NAMALWA (cell line): ENCODE data around the gene UNC45B.
"Not testable (repeated sequence)": the region's sequence is repeated elsewhere in the genome, so short reads cannot be mapped to it uniquely, and the experiment has no call there.

ENCODE experiments used
- DNase-seq: peaks from one replicate; pipeline ENCODE4 v3.0.0-alpha.2; 2015; ENCODE audit warnings: low spot score

UNC45B gene

GRCh38 chr17:35222452-35222851, 74.8 kb downstream of the UNC45B start:
- no peak for DNase-seq

DNA sequence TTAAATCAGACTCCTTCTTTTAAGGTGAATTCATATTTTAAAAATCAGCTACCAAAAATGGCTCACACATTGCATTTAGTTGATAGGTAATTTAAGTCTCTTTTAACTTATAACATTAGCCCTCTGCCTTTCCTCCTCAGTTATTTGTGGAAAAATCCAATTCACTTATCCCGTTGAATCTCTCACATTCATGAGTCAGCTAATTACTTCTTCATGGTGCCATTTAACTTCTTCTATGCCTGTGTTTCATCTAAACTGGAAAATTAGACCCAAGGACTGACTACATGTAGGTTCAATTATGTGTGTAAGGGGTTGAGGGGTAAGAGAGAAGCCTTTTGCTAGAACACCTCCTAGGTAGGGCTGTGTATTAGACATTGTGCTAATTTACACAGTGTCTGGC, 76.8 kb downstream of the UNC45B start:
- DNase-seq, result no peak

GRCh38 chr17:35227546-35227945, 79.9 kb downstream of the UNC45B start:
- DNase-seq, result no peak

- DNase-seq, result no peak
These were observed 82.0 kb downstream of the UNC45B start for GRCh38 chr17:35229638-35230037.

DNA sequence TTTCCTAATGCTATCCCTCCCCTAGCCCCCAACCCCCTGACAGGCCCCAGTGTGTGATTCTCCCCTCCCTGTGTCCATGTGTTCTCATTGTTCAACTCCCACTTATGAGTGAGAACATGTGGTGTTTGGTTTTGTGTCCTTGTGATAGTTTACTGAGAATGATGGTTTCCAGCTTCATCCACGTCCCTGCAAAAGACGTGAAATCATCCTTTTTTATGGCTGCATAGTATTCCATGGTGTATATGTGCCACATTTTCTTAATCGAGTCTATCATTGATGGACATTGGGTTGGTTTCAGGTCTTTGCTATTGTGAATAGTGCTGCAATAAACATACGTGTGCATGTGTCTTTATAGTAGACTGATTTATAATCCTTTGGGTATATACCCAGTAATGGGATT, 86.7 kb downstream of the UNC45B start:
- not testable (repeated sequence) for DNase-seq

DNA sequence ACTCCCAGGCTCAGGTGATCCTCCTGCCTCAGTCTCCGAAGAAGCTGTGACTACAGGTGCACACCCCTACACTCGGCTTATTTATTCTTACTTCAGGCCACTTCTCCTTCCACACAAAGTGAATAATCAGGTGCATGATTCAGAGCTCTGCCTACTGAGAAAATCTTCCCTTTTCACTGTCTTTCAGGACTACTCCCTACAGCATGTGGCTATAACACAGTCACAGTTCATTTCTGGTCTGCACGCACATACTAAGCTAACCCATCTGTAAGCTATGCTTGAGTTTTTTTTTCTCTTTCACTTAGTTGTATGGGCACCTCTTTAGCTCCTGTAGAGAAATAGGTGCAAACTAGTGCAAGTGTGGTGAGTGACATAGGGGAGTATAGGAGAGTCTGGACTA, 87.7 kb downstream of the UNC45B start:
- DNase-seq, result no peak

- DNase-seq, result no peak
These were observed 88.3 kb downstream of the UNC45B start for GRCh38 chr17:35235917-35236316.

DNA sequence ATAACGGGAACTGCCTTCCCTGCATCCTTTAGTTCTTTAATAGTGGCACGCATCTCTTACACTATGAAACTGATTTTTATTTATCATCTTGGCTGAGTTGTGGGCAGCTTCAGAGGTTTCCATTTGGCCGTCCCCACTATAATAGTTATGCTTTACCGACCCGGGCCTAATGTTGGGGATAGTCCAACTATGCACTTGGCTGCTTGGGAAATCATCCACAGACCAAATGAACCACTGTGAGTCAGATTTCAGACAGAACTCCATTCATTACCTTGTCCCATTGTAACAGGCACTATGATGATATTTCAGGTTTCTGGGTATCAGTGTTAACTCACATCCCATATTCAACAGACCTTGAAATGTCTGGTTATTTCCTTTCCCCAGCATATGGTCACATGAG, 89.2 kb downstream of the UNC45B start:
- no peak for DNase-seq

DNA sequence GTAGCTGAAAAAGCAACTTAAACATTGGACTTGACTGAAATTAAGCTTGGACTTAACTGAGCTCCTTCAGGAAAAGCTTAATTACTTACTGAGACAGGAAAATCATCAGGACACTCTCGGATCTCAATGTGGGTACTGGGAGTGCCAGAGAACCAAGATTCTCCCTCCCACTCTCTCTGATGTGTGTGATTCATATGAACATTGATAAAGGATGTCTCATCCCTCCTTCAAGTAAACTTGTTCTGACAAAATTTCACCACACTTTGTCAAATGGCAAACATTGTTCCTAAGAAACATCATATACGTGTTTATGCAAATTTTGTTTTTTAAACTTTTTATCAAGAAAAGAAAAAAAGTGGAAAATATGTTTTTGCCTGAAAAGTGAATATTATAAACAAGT, 91.2 kb downstream of the UNC45B start:
- DNase-seq, result no peak
